Hypothalamus (tissue), 51 donors: ENCODE data around the gene TMEM125.
A peak's percentile ranks its signal among the peaks of the same experiment; 100 is the strongest.

Experiments
- DNase-seq, 51 donors: peaks; one replicate each; lab custom pipeline; 2025; lab: John Stamatoyannopoulos, UW

TMEM125 gene

GRCh38 chr1:43288785-43289706 lies 19.3 kb downstream of the TMEM125 start:
- DNase-seq = no peak

GRCh38 chr1:43292216-43292615 lies 22.4 kb downstream of the TMEM125 start:
- DNase-seq = peak in 1 of 51 donors; percentile 9

GRCh38 chr1:43292679-43293078 lies 22.9 kb downstream of the TMEM125 start:
- no peak for DNase-seq

- DNase-seq = no peak
Observed at GRCh38 chr1:43293176-43293575, 23.4 kb downstream of the TMEM125 start.

GRCh38 chr1:43293896-43294760 lies 24.3 kb downstream of the TMEM125 start:
- DNase-seq = peak in 33 of 51 donors; percentile 15 to 83 (median 46)

GRCh38 chr1:43294761-43295160 lies 25.0 kb downstream of the TMEM125 start:
- peak in 1 of 51 donors; percentile 74 for DNase-seq

GRCh38 chr1:43296207-43296606 lies 26.4 kb downstream of the TMEM125 start:
- peak in 1 of 51 donors; percentile 20 for DNase-seq

- DNase-seq = no peak
Observed at GRCh38 chr1:43298055-43298454, 28.3 kb downstream of the TMEM125 start.

GRCh38 chr1:43299101-43299500 lies 29.3 kb downstream of the TMEM125 start:
- no peak for DNase-seq

GRCh38 chr1:43300378-43301094 lies 30.8 kb downstream of the TMEM125 start, which contains the start of gene TIE1:
Gene TIE1, plus strand, starts transcription at chr1:43300982. Its CDS starts 90 bp downstream, at chr1:43301072.
- DNase-seq = no peak

- no peak for DNase-seq
Observed at GRCh38 chr1:43302201-43302600, 32.4 kb downstream of the TMEM125 start.

- no peak for DNase-seq
Observed at GRCh38 chr1:43302721-43303470, 33.1 kb downstream of the TMEM125 start.

- DNase-seq = peak in 1 of 51 donors; percentile 14
Observed at GRCh38 chr1:43303471-43304313, 33.9 kb downstream of the TMEM125 start.

GRCh38 chr1:43304314-43304681 lies 34.5 kb downstream of the TMEM125 start:
- DNase-seq = no peak

GRCh38 chr1:43304771-43305300 lies 35.1 kb downstream of the TMEM125 start:
- DNase-seq = no peak

- no peak for DNase-seq
Observed at GRCh38 chr1:43305461-43305860, 35.7 kb downstream of the TMEM125 start.

GRCh38 chr1:43305926-43306687 lies 36.3 kb downstream of the TMEM125 start:
- DNase-seq = no peak
